Peyer's patch (tissue), 4 donors: ENCODE measurements around the gene PSMD8. TPM values are rescaled to one million over a fixed set of nuclear protein-coding genes. Genes with fewer than 3 reads are reported as not detected.

Source experiments
- DNase-seq, 3 donors: peaks; one replicate each; pipeline ENCODE4 v3.0.0-alpha.2; 2017 to 2019
- H3K27ac ChIP-seq, 4 donors: fragments of 200-600 bp; sonication (generic); one replicate each; pipeline ENCODE4 v1.5.1; 2016 to 2019
- H3K27me3 ChIP-seq, 2 donors: fragments of 200-600 bp; sonication (generic); one replicate each; pipeline ENCODE4 v1.5.1; 2019
- H3K36me3 ChIP-seq, 3 donors: fragments of 200-600 bp; sonication (generic); one replicate each; pipeline ENCODE4 v1.5.1; 2016 to 2019
- H3K4me1 ChIP-seq, 4 donors: fragments of 200-600 bp; sonication (generic); one replicate each; pipeline ENCODE4 v1.5.1; 2016 to 2019
- H3K4me3 ChIP-seq, 4 donors: fragments of 200-600 bp; sonication (generic); 1 replicate in 3 of 4; 2 replicates in 1 of 4; pipeline ENCODE4 v1.5.1; 2016 to 2019; ENCODE audit warnings: mild to moderate bottlenecking in 1 of 4
- H3K9me3 ChIP-seq, 4 donors: fragments of 200-600 bp; sonication (generic); one replicate each; pipeline ENCODE4 v1.5.1; 2016 to 2019; ENCODE audit warnings: mild to moderate bottlenecking in 1 of 4
- CTCF ChIP-seq, 6 experiments: fragments of 450-650 bp in 4 of 6; fragments of 200-600 bp in 2 of 6; sonication (generic) in 1 of 6; IDR thresholded peaks; one replicate each; pipeline ENCODE4 v1.5.1; 2017 to 2019; ENCODE audit warnings: antibody characterized with exemption in 6 of 6, mild to moderate bottlenecking in 3 of 6, moderate library complexity in 1 of 6
- POLR2A ChIP-seq, 2 donors: fragments of 450-650 bp; IDR thresholded peaks; one replicate each; pipeline ENCODE4 v1.5.1; 2017; ENCODE audit warnings: antibody characterized with exemption in 2 of 2, mild to moderate bottlenecking in 2 of 2, moderate library complexity in 2 of 2
- total RNA-seq, 4 donors: library from RNA; depleted of rRNA; stranded (reverse); fragments of >200 nt; gene quantifications; one replicate each; pipeline ENCODE4 v1.1.0, GENCODE V29; 2016

Gene PSMD8
- 100 to 1,000 TPM; 118 to 211 (median 164) TPM for total RNA-seq

- no peaks in the 10 kb centered on the region for H3K27me3 ChIP-seq
- DNase-seq: peak; percentile 99 to 100 (median 99)
- TF ChIP-seq POLR2A (IDR thresholded peaks at IDR 0.05) (peak; percentile 91 to 95), CTCF (IDR thresholded peaks at IDR 0.05) (peak in 4 of 6 experiments; percentile 11 to 23 (median 15))
- peak within 1 kb of the TSS; percentile 67 to 79 (median 76) for H3K4me3 ChIP-seq
- H3K27ac ChIP-seq: peak within 1 kb of the TSS; percentile 85 to 91 (median 89)
- H3K9me3 ChIP-seq: no peaks in the 10 kb centered on the region
- H3K4me1 ChIP-seq: peaks cover 4 to 19% (median 15%) of the 10 kb centered on the region in 4 donors
- peaks cover 0 to 29% (median 0%) of the 10 kb centered on the region in 3 donors for H3K36me3 ChIP-seq
Observed at GRCh38 chr19:38374332-38375097, at the start of gene PSMD8. PSMD8 (plus strand) TSS chr19:38374571; CDS start chr19:38374602, 31 bp downstream.

DNA sequence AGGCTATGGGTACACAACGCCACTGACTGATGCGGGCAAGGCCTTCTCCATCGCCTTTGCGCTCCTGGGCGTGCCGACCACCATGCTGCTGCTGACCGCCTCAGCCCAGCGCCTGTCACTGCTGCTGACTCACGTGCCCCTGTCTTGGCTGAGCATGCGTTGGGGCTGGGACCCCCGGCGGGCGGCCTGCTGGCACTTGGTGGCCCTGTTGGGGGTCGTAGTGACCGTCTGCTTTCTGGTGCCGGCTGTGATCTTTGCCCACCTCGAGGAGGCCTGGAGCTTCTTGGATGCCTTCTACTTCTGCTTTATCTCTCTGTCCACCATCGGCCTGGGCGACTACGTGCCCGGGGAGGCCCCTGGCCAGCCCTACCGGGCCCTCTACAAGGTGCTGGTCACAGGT, 47.8 kb upstream of the PSMD8 start:
- Histone ChIP-seq H3K27ac (no peak overlapping the region), H3K9me3 (no peaks in the 10 kb centered on the region), H3K36me3 (peaks cover 0 to 34% (median 3%) of the 10 kb centered on the region in 3 donors), H3K4me3 (no peak overlapping the region), H3K4me1 (peaks cover 0 to 8% (median 0%) of the 10 kb centered on the region in 4 donors), H3K27me3 (no peaks in the 10 kb centered on the region)
- no peak for DNase-seq
- TF ChIP-seq CTCF (IDR thresholded peaks at IDR 0.05): no peak
- TF ChIP-seq POLR2A (IDR thresholded peaks at IDR 0.05): no peak

- Histone ChIP-seq H3K9me3 (no peaks in the 10 kb centered on the region), H3K4me1 (no peaks in the 10 kb centered on the region), H3K27ac (no peak overlapping the region), H3K36me3 (peaks cover 0 to 29% (median 3%) of the 10 kb centered on the region in 3 donors), H3K4me3 (no peak overlapping the region), H3K27me3 (no peaks in the 10 kb centered on the region)
- TF ChIP-seq POLR2A (IDR thresholded peaks at IDR 0.05) (no peak), CTCF (IDR thresholded peaks at IDR 0.05) (no peak)
- DNase-seq: no peak
Observed at GRCh38 chr19:38329651-38330050, 44.7 kb upstream of the PSMD8 start.

DNA sequence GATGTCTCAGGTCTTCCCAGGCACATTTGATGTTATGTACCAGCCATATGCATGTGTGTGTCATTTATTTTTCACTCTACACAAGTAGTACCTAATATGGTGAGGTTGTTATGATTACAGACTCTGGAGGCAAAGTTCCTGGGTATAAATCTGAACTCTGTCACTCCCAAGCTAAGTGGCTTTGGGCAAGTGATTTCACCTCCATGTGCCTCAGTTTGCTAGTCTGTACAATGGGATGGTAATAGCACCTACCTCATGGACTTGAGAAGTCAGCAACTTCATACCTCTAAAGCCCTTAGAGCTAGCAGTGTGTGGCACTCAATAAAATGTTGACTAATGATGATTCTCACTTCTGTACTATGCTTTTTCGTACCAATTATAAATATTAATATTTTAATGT, 42.6 kb upstream of the PSMD8 start:
- Histone ChIP-seq H3K4me1 (peaks cover 0 to 3% (median 0%) of the 10 kb centered on the region in 4 donors), H3K4me3 (no peak overlapping the region), H3K27ac (no peak overlapping the region), H3K27me3 (no peaks in the 10 kb centered on the region), H3K36me3 (peaks cover 0 to 17% (median 3%) of the 10 kb centered on the region in 3 donors), H3K9me3 (no peaks in the 10 kb centered on the region)
- TF ChIP-seq POLR2A (IDR thresholded peaks at IDR 0.05) (no peak), CTCF (IDR thresholded peaks at IDR 0.05) (no peak)
- no peak for DNase-seq

DNA sequence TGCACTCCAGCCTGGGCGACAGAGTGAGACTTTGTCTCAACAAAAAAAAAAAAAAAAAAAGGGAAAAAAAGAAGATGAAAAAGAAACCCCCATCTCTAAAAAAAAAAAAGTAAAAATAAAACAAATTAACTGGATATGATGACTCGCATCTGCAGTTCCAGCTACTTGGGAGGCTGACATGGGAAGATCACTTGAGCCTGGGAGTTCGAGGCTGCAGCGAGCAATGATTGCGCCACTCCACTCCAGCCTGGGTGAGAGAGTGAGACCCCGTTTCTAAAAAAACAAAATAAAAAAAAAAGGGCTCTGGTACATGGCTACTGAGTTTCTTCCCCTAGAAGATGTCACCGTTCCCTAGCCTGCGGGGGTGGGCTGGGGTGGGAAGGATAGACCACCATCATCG, 41.1 kb upstream of the PSMD8 start:
- no peak for DNase-seq
- Histone ChIP-seq H3K9me3 (no peaks in the 10 kb centered on the region), H3K36me3 (peaks cover 0 to 3% (median 0%) of the 10 kb centered on the region in 3 donors), H3K27me3 (no peaks in the 10 kb centered on the region), H3K4me1 (peaks cover 0 to 11% (median 5%) of the 10 kb centered on the region in 4 donors), H3K4me3 (no peak overlapping the region), H3K27ac (no peak overlapping the region)
- TF ChIP-seq CTCF (IDR thresholded peaks at IDR 0.05) (no peak), POLR2A (IDR thresholded peaks at IDR 0.05) (no peak)
